Hepatocyte (in vitro differentiated cells): Measurements from ENCODE around the gene PLCB4. TPM values are rescaled to one million over a fixed set of nuclear protein-coding genes. Genes with fewer than 3 reads are reported as not detected.

Experiments
- DNase-seq: peaks from one replicate; pipeline ENCODE4 v3.0.0-alpha.2; 2016; ENCODE audit warnings: low spot score
- H2AFZ ChIP-seq: fragments of 200-600 bp; sonication (generic); 2 replicates; pipeline ENCODE4 v1.6.0; 2016; ENCODE audit warnings: antibody characterized with exemption, mild to moderate bottlenecking
- H3K27ac ChIP-seq: fragments of 200-600 bp; sonication (generic); 2 replicates; pipeline ENCODE4 v1.5.1; 2016; ENCODE audit warnings: mild to moderate bottlenecking
- H3K27me3 ChIP-seq: fragments of 200-600 bp; sonication (generic); 2 replicates; pipeline ENCODE4 v1.6.1; 2016
- H3K36me3 ChIP-seq: fragments of 200-600 bp; sonication (generic); replicated peaks from 2 replicates; pipeline ENCODE4 v1.5.1; 2016; ENCODE audit warnings: low read depth; ENCODE audit not compliant: insufficient read depth
- H3K4me1 ChIP-seq: fragments of 200-600 bp; sonication (generic); 2 replicates; pipeline ENCODE4 v1.5.1; 2016; ENCODE audit warnings: mild to moderate bottlenecking, moderate library complexity; ENCODE audit not compliant: insufficient read depth
- H3K4me2 ChIP-seq: fragments of 200-600 bp; sonication (generic); 2 replicates; pipeline ENCODE4 v1.6.0; 2016
- H3K4me3 ChIP-seq: fragments of 200-600 bp; sonication (generic); 2 replicates; pipeline ENCODE4 v1.5.1; 2016; ENCODE audit warnings: mild to moderate bottlenecking
- H3K79me2 ChIP-seq: fragments of 200-600 bp; sonication (generic); 2 replicates; pipeline ENCODE4 v1.6.0; 2017; ENCODE audit warnings: mild to moderate bottlenecking
- H3K9me2 ChIP-seq: fragments of 200-600 bp; sonication (generic); replicated peaks from 2 replicates; pipeline ENCODE4 v1.6.0; 2017; ENCODE audit warnings: mild to moderate bottlenecking; ENCODE audit not compliant: insufficient read depth
- H3K9me3 ChIP-seq: fragments of 200-600 bp; sonication (generic); 2 replicates; pipeline ENCODE4 v1.5.1; 2016; ENCODE audit warnings: low read depth, mild to moderate bottlenecking
- H4K20me1 ChIP-seq: fragments of 200-600 bp; sonication (generic); 2 replicates; pipeline ENCODE4 v1.6.0; 2016; ENCODE audit warnings: mild to moderate bottlenecking; ENCODE audit not compliant: insufficient read depth, poor library complexity, severe bottlenecking
- EZH2 ChIP-seq: fragments of 200-600 bp; sonication (generic); IDR thresholded peaks from 2 replicates; pipeline ENCODE4 v1.6.1; 2016; ENCODE audit warnings: antibody characterized with exemption, mild to moderate bottlenecking, borderline replicate concordance
- EZH2phosphoT487 ChIP-seq: fragments of 200-600 bp; sonication (generic); IDR thresholded peaks from one replicate; pipeline ENCODE4 v1.6.1; 2018; ENCODE audit warnings: antibody characterized with exemption, mild to moderate bottlenecking, low read depth, moderate library complexity; ENCODE audit not compliant: unreplicated experiment, severe bottlenecking
- WGBS: methylation state at CpG from one replicate; pipeline ENCODE4 v1.1.6; 2016; ENCODE audit warnings: low lambda C conversion rate; ENCODE audit errors: missing lambda C conversion rate; 5-methylcytosine and 5-hydroxymethylcytosine counted together
- polyA plus RNA-seq: library from polyadenylated mRNA; unstranded; fragments of >200 nt; fragmentation: Nextera tagmentation; extraction: Ambion mirVana; gene quantifications from 2 replicates; pipeline ENCODE4 v1.2.1, GENCODE V29; 2016
- total RNA-seq: library from RNA; depleted of rRNA; stranded (reverse); fragments of >200 nt; gene quantifications from 2 replicates; pipeline ENCODE4 v1.2.3, GENCODE V29; 2014
- TF ChIP-seq, protein P1 (sequence below): fragments of 200-600 bp; sonication (generic); IDR thresholded peaks from 2 replicates; pipeline ENCODE4 v1.5.1; 2016; ENCODE audit warnings: antibody characterized with exemption, mild to moderate bottlenecking; ENCODE audit not compliant: poor library complexity

PLCB4 gene
- total and polyA plus RNA-seq, 2 experiments from 2014 or later: 6.4 to 15.0 TPM

DNA sequence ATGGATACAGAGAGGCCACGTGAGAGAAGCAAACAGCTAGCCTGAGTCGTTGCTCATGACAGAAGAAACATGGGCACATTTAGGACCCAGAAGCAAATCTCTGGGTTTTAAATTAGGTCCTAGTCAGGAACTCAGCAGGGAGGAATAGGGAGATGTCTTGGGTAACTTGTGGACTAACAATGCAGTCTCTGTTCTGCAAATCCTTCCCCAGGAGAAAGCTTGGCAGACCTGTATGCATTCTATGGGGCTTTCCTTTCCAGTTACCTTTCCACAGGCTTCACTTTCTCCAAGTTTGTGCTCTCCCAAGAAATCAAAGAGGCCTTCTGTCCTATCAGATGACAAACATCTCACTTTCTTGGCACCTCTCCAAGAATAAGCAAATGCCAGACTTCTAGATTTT, 47.2 kb upstream of the PLCB4 start:
- Histone ChIP-seq H3K27me3 (no peaks in the 10 kb centered on the region), H3K9me2 (no peaks in the 10 kb centered on the region), H3K4me2 (no peak overlapping the region), H3K9me3 (no peaks in the 10 kb centered on the region), H3K4me3 (no peak overlapping the region), H3K27ac (no peak overlapping the region), H4K20me1 (no peaks in the 10 kb centered on the region), H3K36me3 (no peaks in the 10 kb centered on the region), H2AFZ (no peak overlapping the region), H3K79me2 (no peaks in the 10 kb centered on the region), H3K4me1 (no peaks in the 10 kb centered on the region)
- peak; percentile 5 for DNase-seq
- TF ChIP-seq EZH2phosphoT487 (no peak), EZH2 (no peak)
- TF ChIP-seq, protein P1, sequence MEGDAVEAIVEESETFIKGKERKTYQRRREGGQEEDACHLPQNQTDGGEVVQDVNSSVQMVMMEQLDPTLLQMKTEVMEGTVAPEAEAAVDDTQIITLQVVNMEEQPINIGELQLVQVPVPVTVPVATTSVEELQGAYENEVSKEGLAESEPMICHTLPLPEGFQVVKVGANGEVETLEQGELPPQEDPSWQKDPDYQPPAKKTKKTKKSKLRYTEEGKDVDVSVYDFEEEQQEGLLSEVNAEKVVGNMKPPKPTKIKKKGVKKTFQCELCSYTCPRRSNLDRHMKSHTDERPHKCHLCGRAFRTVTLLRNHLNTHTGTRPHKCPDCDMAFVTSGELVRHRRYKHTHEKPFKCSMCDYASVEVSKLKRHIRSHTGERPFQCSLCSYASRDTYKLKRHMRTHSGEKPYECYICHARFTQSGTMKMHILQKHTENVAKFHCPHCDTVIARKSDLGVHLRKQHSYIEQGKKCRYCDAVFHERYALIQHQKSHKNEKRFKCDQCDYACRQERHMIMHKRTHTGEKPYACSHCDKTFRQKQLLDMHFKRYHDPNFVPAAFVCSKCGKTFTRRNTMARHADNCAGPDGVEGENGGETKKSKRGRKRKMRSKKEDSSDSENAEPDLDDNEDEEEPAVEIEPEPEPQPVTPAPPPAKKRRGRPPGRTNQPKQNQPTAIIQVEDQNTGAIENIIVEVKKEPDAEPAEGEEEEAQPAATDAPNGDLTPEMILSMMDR: no peak
- WGBS: 26% methylated on average over 2 of the region's 2 CpGs

DNA sequence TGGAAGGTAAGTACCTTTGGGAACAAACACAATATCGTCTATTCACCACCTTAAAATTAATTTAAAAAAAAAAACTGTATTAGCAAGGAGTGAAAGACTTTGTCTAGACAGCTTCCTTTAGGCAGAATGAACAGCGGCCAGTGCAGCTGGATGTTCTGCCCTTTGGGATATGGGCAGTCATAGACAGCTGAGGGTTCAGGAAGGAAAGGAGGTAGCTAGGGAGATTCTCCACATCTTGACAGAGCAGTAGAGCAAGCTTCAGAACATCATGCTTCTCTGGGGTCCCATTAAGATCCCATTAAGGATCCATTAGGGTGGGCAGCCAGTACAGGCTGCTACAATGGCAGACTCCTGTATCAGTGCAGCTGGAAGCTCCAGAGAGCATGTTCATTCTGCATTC, 46.5 kb upstream of the PLCB4 start:
- Histone ChIP-seq H3K4me3 (no peak overlapping the region), H4K20me1 (no peaks in the 10 kb centered on the region), H3K27ac (no peak overlapping the region), H3K9me2 (no peaks in the 10 kb centered on the region), H2AFZ (no peak overlapping the region), H3K4me1 (no peaks in the 10 kb centered on the region), H3K4me2 (no peak overlapping the region), H3K36me3 (no peaks in the 10 kb centered on the region), H3K9me3 (no peaks in the 10 kb centered on the region), H3K79me2 (no peaks in the 10 kb centered on the region), H3K27me3 (no peaks in the 10 kb centered on the region)
- DNase-seq: no peak
- WGBS: 89% methylated on average over 2 of the region's 2 CpGs
- TF ChIP-seq EZH2phosphoT487: no peak
- no peak for TF ChIP-seq EZH2
- TF ChIP-seq, protein P1: no peak

DNA sequence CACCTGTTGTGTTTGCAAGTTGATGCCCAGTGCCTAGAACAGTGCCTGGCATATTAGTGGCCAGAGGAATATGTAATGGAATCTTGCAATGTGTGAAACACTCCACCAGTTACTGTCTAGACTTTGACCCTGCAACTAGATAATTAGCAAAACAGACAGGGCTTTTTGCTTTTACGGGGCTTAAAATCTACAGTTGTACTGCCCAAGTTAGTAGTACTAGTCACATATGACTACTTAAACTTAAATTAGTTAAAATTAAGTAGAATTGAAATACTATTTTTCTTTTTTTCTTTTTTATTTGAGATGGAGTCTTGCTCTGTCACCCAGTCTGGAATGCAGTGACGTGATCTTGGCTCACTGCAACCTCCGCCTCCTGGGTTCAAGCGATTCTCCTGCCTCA, 44.3 kb upstream of the PLCB4 start:
- WGBS: 94% methylated on average over 4 of the region's 4 CpGs
- Histone ChIP-seq H3K27ac (no peak overlapping the region), H3K27me3 (no peaks in the 10 kb centered on the region), H3K4me2 (no peak overlapping the region), H3K36me3 (no peaks in the 10 kb centered on the region), H3K79me2 (no peaks in the 10 kb centered on the region), H3K9me3 (no peaks in the 10 kb centered on the region), H3K4me3 (no peak overlapping the region), H4K20me1 (no peaks in the 10 kb centered on the region), H3K9me2 (no peaks in the 10 kb centered on the region), H3K4me1 (no peaks in the 10 kb centered on the region), H2AFZ (no peak overlapping the region)
- DNase-seq: no peak
- no peak for TF ChIP-seq EZH2
- no peak for TF ChIP-seq EZH2phosphoT487
- TF ChIP-seq, protein P1: no peak

DNA sequence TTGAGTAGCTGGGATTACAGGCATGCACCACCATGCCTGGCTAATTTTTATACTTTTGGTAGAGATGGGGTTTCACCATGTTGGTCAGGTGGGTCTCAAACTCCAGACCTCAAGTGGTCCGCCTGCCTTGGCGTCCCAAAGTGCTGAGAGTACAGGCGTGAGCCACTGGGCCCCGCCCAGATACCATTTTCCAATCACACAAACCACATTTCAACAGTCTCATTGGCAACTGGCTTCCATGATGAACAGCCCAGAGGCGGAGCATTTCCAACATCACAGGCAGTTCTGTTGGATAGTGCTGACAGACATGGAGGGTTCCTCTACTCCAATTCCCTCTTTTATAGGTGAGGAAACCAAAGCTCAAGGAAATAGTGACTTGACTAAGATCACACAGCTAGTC, 43.9 kb upstream of the PLCB4 start:
- 94% methylated on average over 5 of the region's 5 CpGs for WGBS
- no peaks in the 10 kb centered on the region for H3K27me3 ChIP-seq
- no peaks in the 10 kb centered on the region for H3K79me2 ChIP-seq
- H3K4me3 ChIP-seq: no peak overlapping the region
- no peaks in the 10 kb centered on the region for H4K20me1 ChIP-seq
- no peaks in the 10 kb centered on the region for H3K4me1 ChIP-seq
- DNase-seq: no peak
- no peak overlapping the region for H3K27ac ChIP-seq
- H3K36me3 ChIP-seq: no peaks in the 10 kb centered on the region
- TF ChIP-seq, protein P1: no peak
- TF ChIP-seq EZH2 (no peak), EZH2phosphoT487 (no peak)
- no peaks in the 10 kb centered on the region for H3K9me3 ChIP-seq
- no peak overlapping the region for H2AFZ ChIP-seq
- H3K4me2 ChIP-seq: no peak overlapping the region
- H3K9me2 ChIP-seq: no peaks in the 10 kb centered on the region
